GM08714 (cell line): ENCODE results near the gene HOXB7.
A peak's percentile ranks its signal among the peaks of the same experiment; 100 is the strongest.

ENCODE experiments used
- H3K4me3 ChIP-seq: fragments of 200-500 bp; sonication (Bioruptor generic); 2 replicates; pipeline ENCODE4 v1.5.1; 2014; ENCODE audit warnings: mild to moderate bottlenecking, low read length, inconsistent platforms
- ZNF274 ChIP-seq: IDR thresholded peaks from 2 replicates; pipeline ENCODE4 v1.6.1; 2012; ENCODE audit warnings: mild to moderate bottlenecking, low read depth, low read length

The HOXB7 gene

GRCh38 chr17:48630009-48630924, 19.4 kb upstream of the HOXB7 start:
- H3K4me3 ChIP-seq: no peak overlapping the region

DNA sequence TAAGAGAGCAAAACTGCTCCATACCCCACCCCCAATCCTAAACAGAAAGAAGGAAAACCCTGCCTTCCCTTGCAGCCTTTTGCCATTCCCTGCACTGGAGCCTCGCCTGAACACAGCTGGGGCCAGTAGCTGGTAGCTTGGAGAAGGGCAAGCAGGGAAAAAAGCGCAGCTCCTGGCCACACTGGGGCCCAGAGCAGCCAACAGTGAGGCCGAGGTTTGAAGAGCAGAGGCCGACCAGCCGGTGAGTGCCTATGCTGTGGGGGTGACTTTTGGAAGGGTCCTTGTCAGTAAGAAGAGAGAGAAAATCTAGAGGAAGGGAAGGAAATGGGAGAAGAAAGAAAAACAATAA, 18.6 kb upstream of the HOXB7 start:
- no peak for TF ChIP-seq ZNF274
- no peak overlapping the region for H3K4me3 ChIP-seq

More at GRCh38 chr17:48630009-48630924, 19.4 kb upstream of the HOXB7 start:
- no peak for TF ChIP-seq ZNF274

DNA sequence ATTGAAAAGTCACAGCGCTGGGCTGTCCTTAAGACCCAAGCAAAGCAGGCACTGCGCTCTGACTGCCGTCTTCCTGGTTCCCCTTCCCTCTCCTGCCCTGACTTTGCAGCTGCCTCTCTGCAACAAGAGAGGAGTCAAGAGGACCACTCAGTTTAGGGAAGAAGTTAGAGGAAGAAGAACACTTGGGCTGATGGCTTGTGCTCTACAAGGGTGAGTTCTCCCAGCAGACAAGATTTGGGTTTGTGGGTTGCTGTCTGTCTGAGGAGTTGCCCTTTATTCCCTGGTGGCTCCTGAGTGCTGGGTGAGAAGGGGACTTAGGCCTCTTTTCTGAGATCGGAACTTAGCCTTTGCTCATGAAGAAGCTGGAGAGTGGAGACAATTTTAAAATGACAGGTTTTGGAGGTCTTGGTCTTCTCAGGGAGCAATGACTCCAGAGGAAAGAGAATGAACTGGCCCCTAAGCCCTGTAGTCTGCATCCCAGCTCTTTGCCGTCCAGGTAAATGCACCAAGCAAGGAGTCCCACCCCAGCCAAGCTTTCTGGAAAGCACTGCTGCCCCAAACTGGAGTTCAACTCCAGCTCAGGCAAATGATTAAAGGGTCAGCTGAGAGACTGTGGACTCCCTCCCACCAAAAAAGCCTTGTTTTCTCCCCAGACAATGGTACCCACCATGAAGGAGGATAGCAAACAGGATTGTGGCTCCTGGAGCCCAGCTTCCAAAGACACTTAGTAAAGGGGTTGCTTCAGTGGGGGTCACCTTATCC, 18.0 kb upstream of the HOXB7 start:
- TF ChIP-seq ZNF274: no peak
- H3K4me3 ChIP-seq: no peak overlapping the region

DNA sequence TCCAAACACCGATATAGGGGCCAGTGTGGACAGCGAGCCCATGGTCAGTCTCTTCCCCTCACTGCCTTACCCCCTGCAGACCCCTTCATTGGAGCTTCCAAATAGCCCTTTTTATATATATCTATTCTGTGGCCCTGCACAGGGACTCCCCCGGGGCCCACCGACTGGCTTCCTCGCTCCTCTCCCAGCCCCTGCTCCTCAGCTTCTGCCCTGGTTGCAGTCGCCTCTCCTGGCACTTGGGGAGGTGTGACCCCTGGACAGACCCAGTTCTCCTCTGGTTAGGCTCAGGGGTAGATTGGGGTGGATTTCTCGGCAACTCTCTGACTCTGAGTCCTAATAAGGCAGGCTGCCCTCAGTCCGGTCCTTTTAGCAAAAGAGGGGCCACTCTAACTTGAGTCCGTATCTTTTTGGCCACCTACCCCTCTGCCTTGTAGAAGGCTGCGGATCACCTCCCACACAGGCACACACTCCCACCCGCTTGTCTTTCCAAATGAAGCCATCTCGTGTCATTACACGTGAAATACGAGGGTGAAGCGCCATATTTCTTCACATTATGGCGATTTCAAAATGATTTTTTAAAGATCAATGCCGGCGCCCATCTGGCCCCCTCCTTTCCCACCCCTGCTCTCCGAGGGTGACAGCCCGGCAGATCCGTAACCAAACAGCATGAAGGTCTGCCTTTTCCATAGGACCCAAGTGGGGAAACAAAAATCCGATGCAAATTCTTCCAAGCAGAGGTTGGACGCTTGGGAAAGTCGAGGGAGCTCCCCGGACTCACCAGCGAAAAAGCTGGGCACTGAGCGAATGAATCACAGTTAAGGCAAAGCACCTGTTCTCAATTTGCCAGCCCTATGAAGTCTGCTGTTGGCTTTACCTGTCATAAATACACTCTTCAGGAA, 17.1 kb upstream of the HOXB7 start:
- no peak for TF ChIP-seq ZNF274
- H3K4me3 ChIP-seq: no peak overlapping the region

- no peak for TF ChIP-seq ZNF274
- H3K4me3 ChIP-seq: no peak overlapping the region
Measured at GRCh38 chr17:48627118-48627597, 16.3 kb upstream of the HOXB7 start.

GRCh38 chr17:48626245-48627117, 15.7 kb upstream of the HOXB7 start, which contains the start of gene HOXB9:
HOXB9 (minus strand) TSS chr17:48626358; CDS start chr17:48626269, 89 bp downstream.
- no peak for TF ChIP-seq ZNF274
- peak within 1 kb of the TSS; percentile 54 for H3K4me3 ChIP-seq

DNA sequence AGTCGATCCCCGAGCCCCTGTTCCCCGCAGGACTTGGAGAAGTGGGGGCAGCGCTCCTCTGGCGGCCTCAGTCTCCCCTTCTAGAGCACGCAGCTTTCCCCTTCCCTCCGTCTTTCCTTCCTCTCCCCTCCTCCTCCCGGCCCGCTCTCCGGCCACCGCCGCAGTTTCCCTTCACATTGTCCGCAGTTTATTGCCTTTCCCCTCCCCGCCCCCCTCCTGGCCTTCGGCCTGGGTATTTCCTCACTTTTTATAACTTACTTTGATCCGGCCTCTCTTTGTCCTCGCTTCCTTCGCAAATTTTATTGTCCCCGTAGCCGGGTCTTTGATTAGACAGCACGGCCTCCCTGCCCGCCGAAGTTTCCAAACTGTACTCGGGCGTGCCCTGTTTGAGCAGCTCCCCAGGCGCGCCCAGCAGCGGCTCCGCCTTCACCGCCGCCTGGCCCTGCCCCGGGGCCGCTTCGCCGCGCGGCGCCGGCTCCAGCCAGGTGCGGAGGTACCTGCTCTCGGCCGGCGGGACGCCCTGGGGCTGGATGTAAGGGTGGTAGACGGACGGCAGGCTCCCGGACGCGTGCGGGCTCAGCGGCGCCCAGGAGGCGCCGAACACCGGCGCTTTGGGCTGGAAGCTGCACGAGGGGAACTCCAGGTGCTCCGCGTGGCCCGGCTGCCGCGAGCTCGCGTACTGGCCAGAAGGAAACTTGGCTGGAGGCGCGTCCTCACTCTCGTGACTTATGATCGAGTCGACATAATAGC, 14.9 kb upstream of the HOXB7 start:
- peak overlapping the region; percentile 54 for H3K4me3 ChIP-seq

GRCh38 chr17:48624544-48625494, 14.0 kb upstream of the HOXB7 start:
- H3K4me3 ChIP-seq: peak overlapping the region; percentile 54
- no peak for TF ChIP-seq ZNF274

More for the DNA sequence above, 14.9 kb upstream of the HOXB7 start:
- no peak for TF ChIP-seq ZNF274

GRCh38 chr17:48624118-48624517, 13.3 kb upstream of the HOXB7 start:
- no peak for TF ChIP-seq ZNF274
- H3K4me3 ChIP-seq: no peak overlapping the region

- H3K4me3 ChIP-seq: no peak overlapping the region
- no peak for TF ChIP-seq ZNF274
Measured at GRCh38 chr17:48623583-48623982, 12.8 kb upstream of the HOXB7 start.

DNA sequence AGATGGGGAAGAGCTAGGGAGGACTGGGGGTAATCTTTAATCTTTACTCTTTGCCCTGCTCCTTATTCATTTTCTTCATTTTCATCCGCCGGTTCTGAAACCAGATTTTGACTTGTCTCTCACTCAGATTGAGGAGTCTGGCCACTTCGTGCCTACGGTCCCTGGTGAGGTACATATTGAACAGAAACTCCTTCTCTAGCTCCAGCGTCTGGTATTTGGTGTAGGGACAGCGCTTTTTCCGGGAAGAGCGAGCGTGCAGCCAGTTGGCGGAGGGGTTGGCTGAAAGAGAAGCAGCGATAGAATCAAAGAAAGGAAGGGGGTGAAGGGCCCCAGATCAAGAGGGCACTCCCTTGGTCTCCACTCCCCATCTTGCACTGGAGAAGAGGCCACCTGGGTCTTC, 12.0 kb upstream of the HOXB7 start:
- no peak for TF ChIP-seq ZNF274

More for the DNA sequence above, 12.0 kb upstream of the HOXB7 start:
- no peak overlapping the region for H3K4me3 ChIP-seq
